CD4-positive, alpha-beta T cell (primary cell): ENCODE results near the gene VWC2L. TPM values are rescaled to one million over a fixed set of nuclear protein-coding genes. Genes with fewer than 3 reads are reported as not detected.

Source experiments
- ATAC-seq: fragments of 200-7000 bp; cut with Tn5 transposase; one replicate; pipeline ENCODE4 v1.10.0; 2022; ENCODE audit warnings: mild to moderate bottlenecking; ENCODE audit not compliant: poor library complexity
- CTCF ChIA-PET: fragments of 350-600 bp; sonication (Branson Sonifier 250); formaldehyde crosslinking; loops from one replicate; lab custom pipeline; 2021; ENCODE audit warnings: antibody characterized with exemption, inconsistent platforms; lab: Charles Lee
- POLR2A ChIA-PET: fragments of 350-600 bp; sonication (Branson Sonifier 250); formaldehyde crosslinking; loops from one replicate; lab custom pipeline; 2021; ENCODE audit warnings: antibody characterized with exemption, inconsistent platforms; lab: Charles Lee
- DNase-seq, 14 experiments: peaks; one replicate each; pipeline ENCODE4 v3.0.0-alpha.2; 2013 to 2020; ENCODE audit warnings: mixed read lengths in 2 of 14
- H3K27ac ChIP-seq, 2 donors: one replicate each; pipeline versions ENCODE4 v1.5.1 to v1.7.0; 2013; ENCODE audit warnings: low read length in 2 of 2, low read depth in 1 of 2, mild to moderate bottlenecking in 1 of 2
- H3K27me3 ChIP-seq, 2 experiments: 1 replicate in 1 of 2; 2 replicates in 1 of 2; pipeline versions ENCODE4 v1.6.1 to v1.7.0; 2013; ENCODE audit warnings: low read length in 2 of 2, control low read depth in 1 of 2, mild to moderate bottlenecking in 1 of 2, moderate library complexity in 1 of 2; ENCODE audit not compliant: insufficient read depth in 2 of 2, control insufficient read depth in 1 of 2
- H3K36me3 ChIP-seq: one replicate; pipeline ENCODE4 v1.6.1; 2013; ENCODE audit warnings: low read length, control low read depth; ENCODE audit not compliant: insufficient read depth
- H3K4me1 ChIP-seq: one replicate; pipeline ENCODE4 v1.6.1; 2013; ENCODE audit warnings: low read length, control low read depth; ENCODE audit not compliant: insufficient read depth
- H3K4me3 ChIP-seq: one replicate; pipeline ENCODE4 v1.5.1; 2013; ENCODE audit warnings: mild to moderate bottlenecking, low read length, moderate library complexity
- H3K9me3 ChIP-seq, 2 experiments: 1 replicate in 1 of 2; 2 replicates in 1 of 2; pipeline versions ENCODE4 v1.6.1 to v1.7.0; 2013; ENCODE audit warnings: low read length in 2 of 2, mild to moderate bottlenecking in 2 of 2, control low read depth in 1 of 2, moderate library complexity in 1 of 2; ENCODE audit not compliant: control insufficient read depth in 1 of 2, insufficient read depth in 1 of 2
- H3K27ac Mint-ChIP-seq: one replicate; pipeline ENCODE4 v1.8.0; 2020; ENCODE audit warnings: mixed read lengths
- H3K27me3 Mint-ChIP-seq: one replicate; pipeline ENCODE4 v1.8.0; 2021; ENCODE audit warnings: mixed read lengths
- H3K36me3 Mint-ChIP-seq: one replicate; pipeline ENCODE4 v1.8.0; 2021; ENCODE audit warnings: low read depth, mixed read lengths
- H3K4me1 Mint-ChIP-seq: one replicate; pipeline ENCODE4 v1.8.0; 2021; ENCODE audit warnings: low read depth, mixed read lengths
- H3K4me3 Mint-ChIP-seq: one replicate; pipeline ENCODE4 v1.8.0; 2020; ENCODE audit warnings: mild to moderate bottlenecking, mixed read lengths
- H3K9me3 Mint-ChIP-seq: one replicate; pipeline ENCODE4 v1.8.0; 2020; ENCODE audit warnings: mixed read lengths
- intact Hi-C, 2 experiments: fragments of 100-400 bp; cut with DNase I in 1 of 2; cut with micrococcal nuclease in 1 of 2; formaldehyde crosslinking; loops; one replicate each; pipeline versions ENCODE4 v1.15.1 to v1.9.0; 2023 to 2025; cut with DNase I, micrococcal nuclease
- total RNA-seq, 174 experiments: library from RNA in 2 of 174; stranded (reverse) in 2 of 174; gene quantifications; one replicate each; pipeline ENCODE4 v1.2.3 and lab custom pipeline; 2021 to 2026
- TF ChIP-seq, protein P1 (sequence below): fragments of 200-600 bp; IDR thresholded peaks from one replicate; pipeline ENCODE4 v1.8.0; 2022; ENCODE audit warnings: antibody characterized with exemption, mild to moderate bottlenecking

Gene VWC2L
- total RNA-seq, 2 experiments from 2014 or later = not detected

DNA sequence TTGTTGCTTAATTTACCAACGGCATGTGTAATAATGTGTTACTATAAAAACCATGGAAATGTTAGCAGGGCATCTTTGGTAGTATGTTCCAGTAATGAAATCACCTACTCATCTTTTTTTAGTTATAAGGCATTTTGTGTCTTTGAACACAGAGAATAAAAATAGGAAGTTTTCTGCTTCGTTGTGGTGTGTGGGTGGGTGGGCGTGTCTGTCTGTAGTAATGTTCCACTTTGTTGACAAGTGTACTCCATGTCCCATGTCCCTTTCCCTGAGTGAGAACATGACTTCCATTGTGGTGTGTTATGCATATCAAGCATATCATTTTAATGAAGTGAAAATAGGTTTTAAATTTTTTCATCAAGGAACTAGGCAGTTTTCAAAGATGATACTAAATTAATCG, 149.3 kb downstream of the VWC2L start:
- intact Hi-C loops = no loop called here
- H3K36me3 Mint-ChIP-seq = no peaks in the 10 kb centered on the region
- DNase-seq (no peak), ATAC-seq (no peak)
- Histone ChIP-seq H3K4me3 (no peak overlapping the region), H3K4me1 (no peaks in the 10 kb centered on the region), H3K27me3 (no peaks in the 10 kb centered on the region), H3K27ac (no peak overlapping the region), H3K36me3 (no peaks in the 10 kb centered on the region), H3K9me3 (no peaks in the 10 kb centered on the region)
- no peak overlapping the region for H3K4me3 Mint-ChIP-seq
- H3K9me3 Mint-ChIP-seq = no peaks in the 10 kb centered on the region
- CTCF ChIA-PET = no interaction called here
- TF ChIP-seq, protein P1, sequence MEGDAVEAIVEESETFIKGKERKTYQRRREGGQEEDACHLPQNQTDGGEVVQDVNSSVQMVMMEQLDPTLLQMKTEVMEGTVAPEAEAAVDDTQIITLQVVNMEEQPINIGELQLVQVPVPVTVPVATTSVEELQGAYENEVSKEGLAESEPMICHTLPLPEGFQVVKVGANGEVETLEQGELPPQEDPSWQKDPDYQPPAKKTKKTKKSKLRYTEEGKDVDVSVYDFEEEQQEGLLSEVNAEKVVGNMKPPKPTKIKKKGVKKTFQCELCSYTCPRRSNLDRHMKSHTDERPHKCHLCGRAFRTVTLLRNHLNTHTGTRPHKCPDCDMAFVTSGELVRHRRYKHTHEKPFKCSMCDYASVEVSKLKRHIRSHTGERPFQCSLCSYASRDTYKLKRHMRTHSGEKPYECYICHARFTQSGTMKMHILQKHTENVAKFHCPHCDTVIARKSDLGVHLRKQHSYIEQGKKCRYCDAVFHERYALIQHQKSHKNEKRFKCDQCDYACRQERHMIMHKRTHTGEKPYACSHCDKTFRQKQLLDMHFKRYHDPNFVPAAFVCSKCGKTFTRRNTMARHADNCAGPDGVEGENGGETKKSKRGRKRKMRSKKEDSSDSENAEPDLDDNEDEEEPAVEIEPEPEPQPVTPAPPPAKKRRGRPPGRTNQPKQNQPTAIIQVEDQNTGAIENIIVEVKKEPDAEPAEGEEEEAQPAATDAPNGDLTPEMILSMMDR = no peak
- H3K4me1 Mint-ChIP-seq = no peaks in the 10 kb centered on the region
- no peak overlapping the region for H3K27ac Mint-ChIP-seq
- no peaks in the 10 kb centered on the region for H3K27me3 Mint-ChIP-seq
- POLR2A ChIA-PET = no interaction called here

DNA sequence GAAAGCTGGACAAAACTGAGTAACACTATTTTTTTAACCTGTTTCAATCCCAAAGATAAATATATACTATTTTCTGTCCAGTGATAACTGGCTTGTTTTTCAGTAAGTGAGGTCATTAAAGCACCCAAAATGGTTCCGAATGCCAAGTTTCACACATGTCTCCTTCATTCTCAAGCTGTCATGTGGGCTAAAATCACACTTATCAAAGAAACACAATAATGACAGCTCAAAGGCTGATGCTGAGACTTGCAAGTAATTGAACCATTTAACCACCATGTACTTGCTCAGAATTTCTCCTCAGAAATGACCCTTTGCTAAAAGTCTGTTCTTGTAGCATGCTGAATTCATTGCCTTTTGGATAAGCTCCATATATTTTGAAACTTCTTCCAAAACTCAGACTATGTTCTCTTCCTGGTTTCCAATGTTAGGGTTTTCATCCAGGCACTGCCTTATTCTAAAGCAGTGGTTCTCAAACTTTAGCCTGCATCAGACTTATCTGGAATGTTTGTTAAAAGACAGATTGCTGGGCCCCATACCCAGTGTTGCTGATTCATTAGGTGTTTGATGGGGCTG, 149.8 kb downstream of the VWC2L start:
- H3K36me3 Mint-ChIP-seq = no peaks in the 10 kb centered on the region
- POLR2A ChIA-PET = no interaction called here
- Histone ChIP-seq H3K9me3 (no peaks in the 10 kb centered on the region), H3K27me3 (no peaks in the 10 kb centered on the region), H3K4me1 (no peaks in the 10 kb centered on the region), H3K36me3 (no peaks in the 10 kb centered on the region), H3K27ac (no peak overlapping the region), H3K4me3 (no peak overlapping the region)
- TF ChIP-seq, protein P1 = no peak
- no peak overlapping the region for H3K4me3 Mint-ChIP-seq
- DNase-seq (no peak), ATAC-seq (no peak)
- H3K27me3 Mint-ChIP-seq = no peaks in the 10 kb centered on the region
- no peaks in the 10 kb centered on the region for H3K9me3 Mint-ChIP-seq
- CTCF ChIA-PET = no interaction called here
- no peaks in the 10 kb centered on the region for H3K4me1 Mint-ChIP-seq
- H3K27ac Mint-ChIP-seq = no peak overlapping the region
- intact Hi-C loops = no loop called here

DNA sequence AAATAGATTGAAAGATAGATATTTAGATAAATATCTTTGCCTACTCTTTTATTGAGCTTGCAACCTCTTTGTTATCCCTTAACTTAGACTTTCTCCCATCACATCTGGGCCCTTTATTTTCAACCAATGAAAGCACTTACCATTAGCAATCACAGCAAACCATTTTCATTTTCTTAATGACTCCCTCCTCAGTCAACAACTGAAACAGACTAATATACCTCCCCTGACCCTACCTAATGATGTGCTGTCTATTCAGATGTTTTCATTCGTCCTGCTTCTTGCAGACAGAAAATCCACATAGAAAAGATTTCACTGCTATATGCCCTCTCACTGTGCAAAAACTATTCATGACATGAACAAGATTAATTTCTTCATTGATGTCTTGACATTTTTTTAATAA, 154.4 kb downstream of the VWC2L start:
- ChIA-PET POLR2A (no interaction called here), CTCF (no interaction called here)
- no peak for ATAC-seq

More for the DNA sequence above, 154.4 kb downstream of the VWC2L start:
- Histone ChIP-seq H3K27me3 (no peaks in the 10 kb centered on the region), H3K9me3 (no peaks in the 10 kb centered on the region), H3K36me3 (no peaks in the 10 kb centered on the region), H3K27ac (no peak overlapping the region), H3K4me1 (no peaks in the 10 kb centered on the region), H3K4me3 (no peak overlapping the region)
- Mint-ChIP-seq H3K4me3 (no peak overlapping the region), H3K27ac (no peak overlapping the region), H3K4me1 (no peaks in the 10 kb centered on the region), H3K9me3 (no peaks in the 10 kb centered on the region), H3K36me3 (no peaks in the 10 kb centered on the region), H3K27me3 (no peaks in the 10 kb centered on the region)
- intact Hi-C loops = no loop called here
- no peak for DNase-seq
- TF ChIP-seq, protein P1 = no peak
